DND-41 (cell line): ENCODE data around the gene HELQ.
"Not testable (repeated sequence)": the region's sequence is repeated elsewhere in the genome, so short reads cannot be mapped to it uniquely, and the experiment has no call there.

ENCODE experiments used
- ATAC-seq: fragments of 200-7000 bp; cut with Tn5 transposase; 3 replicates; pipeline ENCODE4 v1.9.1; 2021; ENCODE audit warnings: low read depth; ENCODE audit not compliant: insufficient read depth
- DNase-seq: peaks from one replicate; pipeline ENCODE4 v3.0.0-alpha.2; 2020
- H2AFZ ChIP-seq: 2 replicates; pipeline ENCODE4 v1.6.0; 2012; ENCODE audit warnings: low read depth, low read length
- H3K27ac ChIP-seq: 2 replicates; pipeline ENCODE4 v1.5.1; 2012; ENCODE audit warnings: low read length, inconsistent platforms
- H3K27me3 ChIP-seq: fragments of 200-600 bp; sonication (generic); 2 replicates; pipeline ENCODE4 v1.6.0; 2012; ENCODE audit warnings: low read length, mild to moderate bottlenecking, inconsistent platforms; ENCODE audit not compliant: insufficient read depth, poor library complexity
- H3K36me3 ChIP-seq: 2 replicates; pipeline ENCODE4 v1.5.1; 2012; ENCODE audit warnings: low read length, inconsistent platforms; ENCODE audit not compliant: insufficient read depth
- H3K4me1 ChIP-seq: 2 replicates; pipeline ENCODE4 v1.5.1; 2012; ENCODE audit warnings: mild to moderate bottlenecking, low read length; ENCODE audit not compliant: insufficient read depth
- H3K4me2 ChIP-seq: 2 replicates; pipeline ENCODE4 v1.6.0; 2012; ENCODE audit warnings: mild to moderate bottlenecking, moderate library complexity, low read length, inconsistent platforms; ENCODE audit not compliant: insufficient read depth
- H3K4me3 ChIP-seq, 2 experiments: fragments of 200-600 bp in 1 of 2; shearing (Covaris generic) in 1 of 2; 2 replicates each; pipeline ENCODE4 v1.5.1; 2012 to 2016; ENCODE audit warnings: inconsistent platforms in 2 of 2, low read length in 2 of 2, mild to moderate bottlenecking in 2 of 2, low read depth in 1 of 2, moderate library complexity in 1 of 2
- H3K79me2 ChIP-seq: 2 replicates; pipeline ENCODE4 v1.6.0; 2012; ENCODE audit warnings: low read length, inconsistent platforms; ENCODE audit not compliant: insufficient read depth
- H3K9ac ChIP-seq: 2 replicates; pipeline ENCODE4 v1.6.0; 2012; ENCODE audit warnings: low read depth, mild to moderate bottlenecking, inconsistent platforms, low read length, moderate library complexity
- H3K9me3 ChIP-seq: 2 replicates; pipeline ENCODE4 v1.5.1; 2012; ENCODE audit warnings: low read length, moderate library complexity, mild to moderate bottlenecking, inconsistent platforms; ENCODE audit not compliant: insufficient read depth, severe bottlenecking
- H4K20me1 ChIP-seq: 2 replicates; pipeline ENCODE4 v1.6.0; 2012; ENCODE audit warnings: low read length; ENCODE audit not compliant: insufficient read depth
- CTCF ChIP-seq: IDR thresholded peaks from 2 replicates; pipeline ENCODE4 v1.5.1; 2012; ENCODE audit warnings: borderline replicate concordance, low read length, moderate library complexity, mild to moderate bottlenecking; ENCODE audit not compliant: poor library complexity, severe bottlenecking; ENCODE audit errors: extremely low read depth
- EZH2 ChIP-seq: IDR thresholded peaks from 3 replicates; pipeline ENCODE4 v1.6.1; 2012; ENCODE audit warnings: borderline replicate concordance, low read depth, mild to moderate bottlenecking, moderate library complexity, low read length, inconsistent platforms; ENCODE audit not compliant: severe bottlenecking

HELQ gene

GRCh38 chr4:83405844-83406816, 49.5 kb downstream of the HELQ start:
- Histone ChIP-seq H3K36me3 (peaks cover 15% of the 10 kb centered on the region; the same call in 1 of the 2 replicates), H4K20me1 (no peaks in the 10 kb centered on the region), H3K4me1 (no peaks in the 10 kb centered on the region), H3K4me2 (no peak overlapping the region), H3K9ac (no peak overlapping the region), H3K79me2 (no peaks in the 10 kb centered on the region), H2AFZ (no peak overlapping the region), H3K27me3 (no peaks in the 10 kb centered on the region), H3K9me3 (no peaks in the 10 kb centered on the region), H3K27ac (no peak overlapping the region), H3K4me3 (no peak overlapping the region)
- no peak for TF ChIP-seq CTCF
- no peak for TF ChIP-seq EZH2
- DNase-seq, result no peak
- ATAC-seq, result no peak

GRCh38 chr4:83398158-83398557, 57.5 kb downstream of the HELQ start:
- H3K27ac ChIP-seq, result not testable (repeated sequence)

GRCh38 chr4:83393908-83394307, 61.7 kb downstream of the HELQ start:
- no peak overlapping the region for H3K4me3 ChIP-seq
- no peaks in the 10 kb centered on the region for H4K20me1 ChIP-seq
- H3K36me3 ChIP-seq, result no peaks in the 10 kb centered on the region
- peaks cover 3% of the 10 kb centered on the region for H3K4me1 ChIP-seq
- no peak for ATAC-seq
- H3K79me2 ChIP-seq, result no peaks in the 10 kb centered on the region
- no peak overlapping the region for H2AFZ ChIP-seq
- no peak overlapping the region for H3K4me2 ChIP-seq
- H3K9ac ChIP-seq, result no peak overlapping the region
- H3K27ac ChIP-seq, result no peak overlapping the region
- DNase-seq, result no peak
- H3K27me3 ChIP-seq, result no peaks in the 10 kb centered on the region
- H3K9me3 ChIP-seq, result no peaks in the 10 kb centered on the region
- TF ChIP-seq CTCF (no peak), EZH2 (no peak)

More at GRCh38 chr4:83398158-83398557, 57.5 kb downstream of the HELQ start:
- H3K36me3 ChIP-seq, H3K4me3 ChIP-seq, H3K9me3 ChIP-seq, ATAC-seq, H3K4me2 ChIP-seq, DNase-seq, H4K20me1 ChIP-seq, H3K9ac ChIP-seq, H2AFZ ChIP-seq, H3K4me1 ChIP-seq, H3K79me2 ChIP-seq, H3K27me3 ChIP-seq: not testable (repeated sequence)

- Histone ChIP-seq H3K27me3 (no peaks in the 10 kb centered on the region), H3K27ac (no peak overlapping the region), H3K4me2 (no peak overlapping the region), H4K20me1 (no peaks in the 10 kb centered on the region), H2AFZ (no peak overlapping the region), H3K9me3 (no peaks in the 10 kb centered on the region), H3K4me1 (peaks cover 15% of the 10 kb centered on the region), H3K9ac (no peak overlapping the region), H3K79me2 (no peaks in the 10 kb centered on the region), H3K4me3 (no peak overlapping the region), H3K36me3 (no peaks in the 10 kb centered on the region)
- no peak for DNase-seq
- TF ChIP-seq EZH2 (no peak), CTCF (no peak)
- no peak for ATAC-seq
Measured at GRCh38 chr4:83392562-83392961, 63.1 kb downstream of the HELQ start.
